LNCAP (cell line): ENCODE results near the gene LRRC34.

ENCODE experiments used
- CTCF ChIP-seq: fragments of 450-650 bp; IDR thresholded peaks from 2 replicates; pipeline ENCODE4 v1.5.1; 2017; ENCODE audit warnings: mild to moderate bottlenecking

The LRRC34 gene

GRCh38 chr3:169772897-169773816 is 39.5 kb downstream of the LRRC34 start, which contains the start of gene MYNN:
MYNN (plus strand) TSS chr3:169773396; CDS start chr3:169774296, 900 bp downstream.
- TF ChIP-seq CTCF = peak; percentile 11; the same call in 1 of the 2 replicates

- TF ChIP-seq CTCF = no peak
Observed at GRCh38 chr3:169772305-169772896, 40.3 kb downstream of the LRRC34 start.

DNA sequence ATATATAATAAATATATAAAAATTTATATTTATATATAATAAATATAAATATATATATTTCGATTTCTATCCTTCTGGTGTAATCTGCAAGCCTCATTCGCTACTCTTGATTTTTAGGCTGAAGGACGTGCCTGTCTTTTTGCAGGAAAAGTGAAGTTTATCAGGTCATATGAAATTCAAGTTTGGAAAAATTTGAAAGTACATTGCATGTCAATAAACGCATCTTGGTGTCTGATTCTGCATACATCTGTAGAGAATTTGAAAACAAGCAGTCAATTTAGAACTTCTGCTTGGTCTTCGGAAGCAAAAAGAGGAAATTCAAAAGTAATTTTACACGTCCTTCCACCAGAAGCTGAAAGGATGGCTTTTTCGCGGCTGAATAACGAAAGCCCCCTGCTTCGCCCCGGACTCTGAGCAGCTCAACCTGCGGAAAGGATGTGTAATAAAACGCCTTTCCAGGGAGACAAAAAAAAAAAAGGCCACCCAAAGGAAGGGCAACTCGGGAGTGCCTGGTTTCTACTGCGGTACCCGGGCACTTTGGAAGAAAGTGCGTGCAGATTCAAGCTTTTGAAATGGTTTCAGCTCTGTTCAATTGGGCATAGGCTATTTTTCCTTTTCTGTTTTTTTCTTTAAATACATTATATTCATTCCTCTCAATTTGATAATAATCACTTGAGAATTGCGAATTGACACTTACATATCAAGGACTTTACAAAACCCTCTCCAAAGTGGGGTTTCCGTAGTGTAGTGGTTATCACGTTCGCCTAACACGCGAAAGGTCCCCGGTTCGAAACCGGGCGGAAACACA is 41.0 kb downstream of the LRRC34 start:
- TF ChIP-seq CTCF = no peak

DNA sequence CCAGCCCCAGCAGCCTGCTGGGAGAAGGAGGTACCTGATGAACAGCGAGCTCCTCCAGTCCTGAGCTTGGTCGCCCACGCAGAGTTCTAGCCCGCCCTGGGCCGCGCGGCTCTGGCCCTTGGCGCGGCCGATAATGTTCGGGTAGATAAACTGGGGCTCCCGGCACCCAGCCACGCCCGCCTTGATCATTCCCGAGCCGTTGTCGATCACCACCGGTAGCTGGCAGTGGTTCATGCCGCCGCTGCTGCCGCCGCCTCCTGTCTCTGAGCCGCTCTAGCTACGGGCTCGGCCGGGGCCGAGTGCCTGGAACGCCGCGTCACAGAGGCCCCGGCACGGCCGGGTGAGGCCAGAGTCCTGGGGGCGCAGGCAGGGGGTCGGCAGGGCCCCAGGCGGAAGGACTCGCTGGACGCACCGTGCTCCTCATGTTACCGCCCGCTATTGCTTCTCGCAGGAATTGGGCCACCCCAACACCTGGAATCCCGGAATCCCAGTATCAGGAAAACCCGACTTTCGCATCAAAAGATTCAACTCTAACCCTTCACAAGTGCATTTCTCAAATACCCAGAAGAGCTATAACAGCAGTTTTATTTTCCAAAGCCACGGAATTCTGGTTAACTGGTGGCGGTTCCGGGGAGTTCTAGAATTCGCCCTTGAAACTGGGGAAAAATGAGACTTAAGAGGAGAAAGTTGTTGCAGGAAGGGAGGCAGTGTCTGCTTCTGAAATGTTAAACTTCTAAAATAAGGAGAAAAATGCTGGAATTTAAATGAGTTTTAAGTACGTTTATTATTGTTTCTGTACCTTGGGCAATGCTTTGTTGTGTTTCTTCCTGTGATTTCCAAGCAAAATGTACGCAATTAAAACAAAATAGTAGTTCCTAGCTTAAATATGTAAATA is 43.2 kb downstream of the LRRC34 start, which contains the start of gene ACTRT3:
Gene ACTRT3, minus strand, starts transcription at position 275 of the 895 bp plus-strand sequence. Its CDS starts 41 bp downstream, at position 234.
- no peak for TF ChIP-seq CTCF

- TF ChIP-seq CTCF = no peak
Observed at GRCh38 chr3:169764882-169765612, 47.7 kb downstream of the LRRC34 start, which contains the start of gene TERC. TERC (minus strand) TSS chr3:169765060.

DNA sequence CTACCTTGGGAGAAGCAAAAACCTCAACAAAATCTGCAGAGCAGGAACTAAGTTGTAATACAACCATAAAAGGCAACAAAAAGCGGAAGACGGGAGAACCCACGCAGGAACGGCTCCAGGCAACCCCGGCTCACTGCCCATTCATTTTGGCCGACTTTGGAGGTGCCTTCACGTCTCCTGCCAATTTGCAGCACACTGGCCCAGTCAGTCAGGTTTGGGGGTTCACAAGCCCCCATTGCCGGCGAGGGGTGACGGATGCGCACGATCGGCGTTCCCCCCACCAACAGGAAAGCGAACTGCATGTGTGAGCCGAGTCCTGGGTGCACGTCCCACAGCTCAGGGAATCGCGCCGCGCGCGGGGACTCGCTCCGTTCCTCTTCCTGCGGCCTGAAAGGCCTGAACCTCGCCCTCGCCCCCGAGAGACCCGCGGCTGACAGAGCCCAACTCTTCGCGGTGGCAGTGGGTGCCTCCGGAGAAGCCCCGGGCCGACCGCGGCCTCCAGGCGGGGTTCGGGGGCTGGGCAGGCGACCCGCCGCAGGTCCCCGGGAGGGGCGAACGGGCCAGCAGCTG is 48.3 kb downstream of the LRRC34 start:
- TF ChIP-seq CTCF = no peak
